ENCODE measurements around the gene ZBTB7C. TPM values are rescaled to one million over a fixed set of nuclear protein-coding genes. Genes with fewer than 3 reads are reported as not detected.

ZBTB7C gene
- total and polyA plus RNA-seq, 10 of the 15 experiments (the other 5 are each of a cell fraction or from before 2014, with no cell fraction given) = under 0.01 to 0.08 (median 0.01) TPM; not detected in 7

DNA sequence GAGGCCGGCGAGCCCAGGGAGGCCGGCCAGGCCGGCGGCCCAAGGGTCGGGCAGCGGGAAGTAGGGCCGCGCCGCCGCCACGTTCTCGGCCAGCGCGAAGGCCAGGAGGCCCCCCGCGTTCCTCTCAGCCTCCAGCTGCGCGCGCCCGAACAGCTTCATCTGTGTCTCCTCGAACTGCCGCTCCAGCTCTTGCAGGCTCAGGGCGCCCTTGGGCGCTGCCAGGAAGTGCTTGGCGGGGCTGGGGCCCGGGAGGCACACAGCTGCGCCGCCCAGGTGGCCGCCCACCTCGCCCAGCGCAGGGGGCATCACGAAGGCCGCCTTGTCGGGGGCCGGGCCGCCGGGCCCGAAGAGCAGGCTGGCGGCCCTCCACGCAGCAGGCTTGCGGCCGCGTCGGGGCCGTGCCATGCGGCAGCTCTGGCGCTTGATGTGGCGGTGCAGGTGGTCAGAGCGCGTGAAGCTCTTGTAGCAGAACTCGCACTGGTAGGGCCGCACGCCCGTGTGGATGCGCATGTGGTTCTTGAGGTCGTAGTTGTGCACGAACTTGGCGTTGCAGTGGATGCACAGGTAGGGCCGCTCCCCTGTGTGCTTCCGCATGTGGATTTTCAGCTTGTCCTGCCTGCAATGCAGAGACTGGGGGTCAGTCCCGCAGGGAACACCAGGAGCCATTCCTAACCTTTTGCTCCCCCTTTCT, 379.7 kb downstream of the ZBTB7C start (continued):
- TF ChIP-seq REST (IDR thresholded peaks at IDR 0.05; ENCODE audit: low read depth, low read length) (no peak), JUND (IDR thresholded peaks at IDR 0.05; ENCODE audit: low read depth, low read length) (no peak), ASH2L (IDR thresholded peaks at IDR 0.05; ENCODE audit: borderline replicate concordance, low read depth) (no peak), BCL3 (IDR thresholded peaks at IDR 0.05; ENCODE audit: borderline replicate concordance, insufficient read depth, low read depth, low read length, poor library complexity, severe bottlenecking) (no peak), RB1 (IDR thresholded peaks at IDR 0.05; ENCODE audit: borderline replicate concordance) (no peak), CBX3 (IDR thresholded peaks at IDR 0.05; ENCODE audit: borderline replicate concordance, low read depth) (no peak), EED (IDR thresholded peaks at IDR 0.05; ENCODE audit: low read depth) (no peak), WRNIP1 (IDR thresholded peaks at IDR 0.05; ENCODE audit: borderline replicate concordance, low read depth, low read length) (no peak)

Data from GM12878 (cell line).